NCI-H69 (cell line): ENCODE data around the gene SLCO3A1.
A peak's percentile ranks its signal among the peaks of the same experiment; 100 is the strongest.

Source experiments
- DNase-seq: peaks from one replicate; lab custom pipeline; 2025; lab: John Stamatoyannopoulos, UW

The SLCO3A1 gene

GRCh38 chr15:91882858-91883586, 29.5 kb downstream of the SLCO3A1 start:
- no peak for DNase-seq

GRCh38 chr15:91884606-91885005, 31.1 kb downstream of the SLCO3A1 start:
- no peak for DNase-seq

GRCh38 chr15:91885054-91885453, 31.5 kb downstream of the SLCO3A1 start:
- DNase-seq: no peak

- peak; percentile 46 for DNase-seq
Observed at GRCh38 chr15:91885714-91886270, 32.3 kb downstream of the SLCO3A1 start.

- no peak for DNase-seq
Observed at GRCh38 chr15:91886878-91887277, 33.4 kb downstream of the SLCO3A1 start.

GRCh38 chr15:91887321-91887720, 33.8 kb downstream of the SLCO3A1 start:
- DNase-seq: no peak

GRCh38 chr15:91887921-91888373, 34.4 kb downstream of the SLCO3A1 start:
- peak; percentile 45 for DNase-seq

GRCh38 chr15:91889111-91889815, 35.8 kb downstream of the SLCO3A1 start:
- DNase-seq: peak; percentile 30

GRCh38 chr15:91890614-91891013, 37.1 kb downstream of the SLCO3A1 start:
- no peak for DNase-seq

GRCh38 chr15:91891101-91891500, 37.6 kb downstream of the SLCO3A1 start:
- DNase-seq: no peak

- DNase-seq: peak; percentile 67
Observed at GRCh38 chr15:91891788-91892345, 38.4 kb downstream of the SLCO3A1 start.

GRCh38 chr15:91892436-91892835, 38.9 kb downstream of the SLCO3A1 start:
- DNase-seq: no peak

GRCh38 chr15:91894606-91895005, 41.1 kb downstream of the SLCO3A1 start:
- DNase-seq: no peak

GRCh38 chr15:91895051-91895450, 41.5 kb downstream of the SLCO3A1 start:
- no peak for DNase-seq

- DNase-seq: no peak
Observed at GRCh38 chr15:91896341-91897055, 43.0 kb downstream of the SLCO3A1 start.

GRCh38 chr15:91897585-91898372, 44.3 kb downstream of the SLCO3A1 start:
- no peak for DNase-seq

GRCh38 chr15:91898843-91899242, 45.3 kb downstream of the SLCO3A1 start:
- no peak for DNase-seq

GRCh38 chr15:91904942-91905341, 51.4 kb downstream of the SLCO3A1 start:
- DNase-seq: no peak

GRCh38 chr15:91908391-91908790, 54.9 kb downstream of the SLCO3A1 start:
- DNase-seq: no peak

- no peak for DNase-seq
Observed at GRCh38 chr15:91909111-91909510, 55.6 kb downstream of the SLCO3A1 start.

GRCh38 chr15:91909574-91909973, 56.1 kb downstream of the SLCO3A1 start:
- DNase-seq: peak; percentile 88
